HCT116 (cell line): ENCODE results near the gene IL31.

ENCODE experiments used
- CEBPB ChIP-seq: IDR thresholded peaks from 2 replicates; pipeline ENCODE4 v1.6.1; 2012; ENCODE audit warnings: low read depth
- POLR2AphosphoS5 ChIP-seq: IDR thresholded peaks from 2 replicates; pipeline ENCODE4 v1.6.1; 2011; ENCODE audit warnings: mild to moderate bottlenecking, low read depth, low read length, moderate library complexity
- RAD21 ChIP-seq: IDR thresholded peaks from 2 replicates; pipeline ENCODE4 v1.6.1; 2012; ENCODE audit warnings: low read depth, mild to moderate bottlenecking

DNA sequence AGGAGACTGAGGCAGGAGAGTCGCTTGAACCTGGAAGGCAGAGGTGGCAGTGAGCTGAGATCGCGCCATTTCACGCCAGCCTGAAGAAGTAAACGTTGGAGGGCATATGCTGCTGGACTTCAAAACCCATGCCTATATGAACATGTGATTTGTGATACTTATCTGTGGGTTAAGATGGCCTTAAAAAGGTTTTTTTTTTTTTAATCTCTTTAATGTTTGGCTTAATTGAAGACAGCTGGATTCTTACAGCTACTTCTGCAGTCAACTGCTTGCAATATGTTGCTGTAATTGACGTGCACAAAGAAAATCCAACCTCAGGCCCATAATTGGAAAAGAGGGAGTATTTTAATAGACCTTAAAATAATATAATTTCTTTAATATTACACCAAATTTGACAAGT, 28.0 kb upstream of the IL31 start:
- TF ChIP-seq CEBPB: no peak
- TF ChIP-seq RAD21: no peak
- TF ChIP-seq POLR2AphosphoS5: no peak
